Lower leg skin (tissue), 3 donors: ENCODE results near the gene MOCS1.

Experiments
- POLR2A ChIP-seq, 2 donors: fragments of 450-650 bp; IDR thresholded peaks; one replicate each; pipeline ENCODE4 v1.6.1; 2016 to 2017; ENCODE audit warnings: antibody characterized with exemption in 2 of 2, mild to moderate bottlenecking in 1 of 2, moderate library complexity in 1 of 2
- TF ChIP-seq, protein P1 (sequence below), 3 donors: fragments of 450-650 bp; IDR thresholded peaks; one replicate each; pipeline ENCODE4 v1.5.1; 2016; ENCODE audit warnings: antibody characterized with exemption in 3 of 3, mild to moderate bottlenecking in 3 of 3, moderate library complexity in 2 of 3

DNA sequence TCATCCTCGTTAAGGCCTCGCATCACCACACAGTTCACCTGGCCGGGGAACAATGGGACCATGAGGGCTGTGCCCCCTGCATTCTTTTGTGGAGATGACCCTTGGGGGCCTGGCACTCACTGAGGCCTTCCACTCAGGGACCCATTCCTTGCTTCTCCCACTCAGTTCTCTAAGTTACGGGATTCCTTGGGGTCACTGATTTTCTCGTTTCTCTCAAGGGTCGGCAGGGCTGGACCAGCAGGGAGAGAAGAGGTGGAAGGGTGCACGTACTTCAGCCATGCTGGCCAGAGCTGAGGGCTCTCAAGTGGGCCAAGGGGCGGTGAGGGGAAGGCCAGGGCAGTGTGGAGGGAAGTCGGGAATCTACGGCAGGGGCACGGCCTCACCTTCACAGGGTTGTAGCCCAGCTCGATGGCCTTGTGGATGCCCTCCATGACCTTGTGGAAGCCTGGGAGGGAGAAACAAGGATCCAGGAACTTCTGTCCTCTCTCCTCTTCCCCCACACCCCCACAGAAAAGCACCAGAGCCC is 20.8 kb downstream of the MOCS1 start:
- TF ChIP-seq, protein P1, sequence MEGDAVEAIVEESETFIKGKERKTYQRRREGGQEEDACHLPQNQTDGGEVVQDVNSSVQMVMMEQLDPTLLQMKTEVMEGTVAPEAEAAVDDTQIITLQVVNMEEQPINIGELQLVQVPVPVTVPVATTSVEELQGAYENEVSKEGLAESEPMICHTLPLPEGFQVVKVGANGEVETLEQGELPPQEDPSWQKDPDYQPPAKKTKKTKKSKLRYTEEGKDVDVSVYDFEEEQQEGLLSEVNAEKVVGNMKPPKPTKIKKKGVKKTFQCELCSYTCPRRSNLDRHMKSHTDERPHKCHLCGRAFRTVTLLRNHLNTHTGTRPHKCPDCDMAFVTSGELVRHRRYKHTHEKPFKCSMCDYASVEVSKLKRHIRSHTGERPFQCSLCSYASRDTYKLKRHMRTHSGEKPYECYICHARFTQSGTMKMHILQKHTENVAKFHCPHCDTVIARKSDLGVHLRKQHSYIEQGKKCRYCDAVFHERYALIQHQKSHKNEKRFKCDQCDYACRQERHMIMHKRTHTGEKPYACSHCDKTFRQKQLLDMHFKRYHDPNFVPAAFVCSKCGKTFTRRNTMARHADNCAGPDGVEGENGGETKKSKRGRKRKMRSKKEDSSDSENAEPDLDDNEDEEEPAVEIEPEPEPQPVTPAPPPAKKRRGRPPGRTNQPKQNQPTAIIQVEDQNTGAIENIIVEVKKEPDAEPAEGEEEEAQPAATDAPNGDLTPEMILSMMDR (IDR thresholded peaks at IDR 0.05) = no peak
- no peak for TF ChIP-seq POLR2A (IDR thresholded peaks at IDR 0.05)
